AG08395 (cell line): ENCODE measurements around the gene CYB5R3.

Experiments
- DNase-seq: peaks from one replicate; pipeline ENCODE4 v3.0.0; 2012; ENCODE audit warnings: mixed read lengths, low spot score

The CYB5R3 gene

DNA sequence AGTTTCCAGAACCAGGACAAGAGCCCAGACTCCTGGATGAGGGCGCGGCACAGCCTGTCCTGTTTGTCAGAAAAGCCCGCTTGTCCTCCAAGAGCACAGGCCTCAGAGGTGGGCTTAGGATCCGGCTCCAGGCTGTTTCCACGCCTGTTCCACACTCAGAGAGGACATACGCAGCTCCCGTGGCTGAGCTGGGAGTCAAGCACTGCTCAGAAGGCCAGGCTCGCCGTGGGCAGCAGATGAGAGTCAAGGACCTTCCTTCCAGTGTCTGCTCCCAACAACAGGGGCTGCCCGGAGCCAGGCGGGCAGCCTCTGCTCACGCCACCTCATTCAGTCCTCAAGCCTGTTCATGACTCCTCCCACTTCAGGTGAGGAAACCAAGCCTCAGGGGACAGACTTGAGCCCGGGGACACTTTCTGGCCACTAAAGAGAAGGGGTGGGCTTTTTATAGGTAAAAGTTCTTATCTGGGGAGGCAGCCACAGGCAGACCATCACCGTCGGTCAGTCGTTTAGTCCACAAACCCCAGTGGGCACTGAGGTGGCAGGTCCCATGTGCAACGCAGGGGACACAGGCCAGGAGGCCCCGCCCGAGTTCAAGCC is 3.8 kb downstream of the CYB5R3 start:
- no peak for DNase-seq

GRCh38 chr22:42644422-42645340 is 4.5 kb downstream of the CYB5R3 start:
- DNase-seq, result peak; percentile 59

- no peak for DNase-seq
Observed at GRCh38 chr22:42643634-42644421, 5.4 kb downstream of the CYB5R3 start.

- no peak for DNase-seq
Observed at GRCh38 chr22:42642806-42643633, 6.2 kb downstream of the CYB5R3 start.

- no peak for DNase-seq
Observed at GRCh38 chr22:42641801-42642413, 7.3 kb downstream of the CYB5R3 start.

DNA sequence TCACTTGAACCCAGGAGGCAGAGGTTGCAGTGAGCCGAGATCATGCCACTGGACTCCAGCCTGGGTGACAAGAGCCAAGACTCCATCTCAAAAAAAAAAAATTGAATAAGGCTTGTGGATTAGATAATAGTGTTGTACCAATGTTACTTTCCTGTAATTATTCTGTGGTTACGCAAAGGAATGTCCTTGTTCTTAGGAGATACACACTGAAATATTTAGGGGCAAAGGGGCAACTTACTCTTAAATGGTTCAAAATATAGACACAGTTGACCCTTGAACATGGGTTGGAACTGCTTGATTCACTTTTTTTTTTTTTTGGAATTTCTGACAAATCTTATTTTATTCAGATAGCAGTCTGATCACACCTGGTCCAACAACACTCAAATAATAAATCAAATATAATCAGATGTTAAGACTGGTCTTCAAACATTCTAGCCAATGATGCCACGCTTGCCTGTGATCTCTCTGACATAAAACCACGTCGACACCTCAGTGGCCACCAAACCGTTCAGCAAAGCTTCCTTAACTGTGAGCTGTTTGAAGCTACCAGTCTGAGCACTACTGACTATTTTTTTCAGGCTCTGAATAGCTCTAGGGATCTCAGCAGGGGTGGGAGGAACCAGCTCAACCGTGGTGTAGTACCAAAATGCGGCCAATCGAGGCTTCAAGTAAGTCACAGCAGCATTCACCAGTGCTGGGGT is 9.5 kb downstream of the CYB5R3 start:
- no peak for DNase-seq

- DNase-seq, result no peak
Observed at GRCh38 chr22:42637555-42637954, 11.6 kb downstream of the CYB5R3 start.

DNA sequence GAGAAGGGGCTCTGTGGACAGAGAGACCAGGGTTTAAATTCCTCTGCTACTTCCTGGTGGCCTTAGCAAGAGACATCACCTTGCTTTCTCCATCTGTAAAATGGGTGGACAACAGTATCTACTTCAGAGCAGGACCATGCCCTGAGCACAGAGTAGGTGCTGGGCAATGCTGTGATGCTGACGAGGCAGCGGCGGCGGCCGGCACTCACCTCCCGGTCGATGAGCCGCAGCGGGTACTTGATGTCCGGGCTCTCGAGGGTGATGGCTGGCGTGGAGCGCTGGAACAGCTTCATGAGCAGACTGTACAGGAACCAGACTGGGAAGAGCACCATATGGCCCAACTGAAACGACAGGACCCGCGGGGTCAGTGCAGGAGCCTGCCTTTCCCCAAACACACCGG is 12.7 kb downstream of the CYB5R3 start:
- no peak for DNase-seq

GRCh38 chr22:42635531-42635930 is 13.7 kb downstream of the CYB5R3 start:
- peak; percentile 97 for DNase-seq

GRCh38 chr22:42633013-42633412 is 16.2 kb downstream of the CYB5R3 start:
- no peak for DNase-seq

DNA sequence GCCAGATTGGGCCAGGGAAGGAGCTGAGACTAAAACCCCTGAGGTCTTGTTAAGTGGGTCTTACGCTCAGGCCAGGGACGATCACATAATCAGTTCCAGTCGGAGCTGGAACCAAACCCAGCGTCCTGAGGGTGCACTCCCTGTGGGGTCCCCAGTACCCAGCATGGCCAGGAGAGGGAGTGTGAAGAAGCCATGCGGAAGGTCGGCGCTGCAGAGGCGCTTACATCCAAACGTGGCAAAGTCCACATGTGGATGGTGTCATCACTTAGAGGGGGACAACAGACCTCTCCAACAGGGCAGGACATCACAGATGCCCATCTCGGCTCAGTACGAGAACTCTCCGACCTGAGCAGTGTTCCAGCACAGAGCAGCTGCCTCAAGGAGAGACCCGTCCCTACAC is 17.1 kb downstream of the CYB5R3 start:
- no peak for DNase-seq

- no peak for DNase-seq
Observed at GRCh38 chr22:42630901-42631602, 18.1 kb downstream of the CYB5R3 start.

DNA sequence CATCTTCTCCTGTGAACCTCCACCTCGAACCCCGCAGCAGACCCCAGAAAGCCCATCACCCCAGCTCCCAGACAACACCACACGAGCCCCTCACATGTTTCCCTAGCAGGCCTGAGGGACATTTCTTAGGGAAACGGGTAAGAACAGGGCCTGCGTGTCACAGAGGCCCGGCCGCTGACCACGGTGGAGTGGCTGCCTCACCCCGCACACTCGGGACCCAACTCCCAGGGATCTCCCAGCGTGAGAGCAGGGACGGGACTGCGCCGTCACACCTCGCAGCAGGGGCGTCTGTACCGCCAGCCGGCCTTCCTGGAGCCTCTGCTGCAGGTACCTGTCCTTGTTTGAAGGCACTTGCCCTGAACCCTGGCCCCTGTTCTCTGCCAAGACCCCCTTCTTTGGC is 19.0 kb downstream of the CYB5R3 start:
- DNase-seq, result no peak

DNA sequence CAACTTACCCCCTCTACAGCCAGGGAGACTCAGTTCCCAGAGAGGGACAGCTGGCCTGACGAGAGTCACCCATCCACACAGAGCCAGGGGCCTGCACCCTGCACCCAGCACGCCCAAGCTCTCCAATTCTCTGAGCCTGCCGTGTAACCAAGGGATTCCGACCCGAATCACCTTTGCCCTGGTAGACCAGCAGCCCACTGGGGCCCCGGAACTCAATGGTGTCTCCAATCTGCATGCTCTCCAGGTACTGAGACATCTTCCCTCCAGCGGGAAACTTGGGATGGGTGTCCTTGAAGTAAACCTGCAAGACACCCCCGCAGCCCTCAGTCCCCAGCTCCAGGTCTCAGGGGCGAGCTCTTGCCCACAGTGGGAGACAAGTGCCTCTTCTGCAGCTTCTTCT is 21.2 kb downstream of the CYB5R3 start:
- DNase-seq, result no peak

GRCh38 chr22:42626951-42627625 is 22.1 kb downstream of the CYB5R3 start:
- DNase-seq, result no peak

DNA sequence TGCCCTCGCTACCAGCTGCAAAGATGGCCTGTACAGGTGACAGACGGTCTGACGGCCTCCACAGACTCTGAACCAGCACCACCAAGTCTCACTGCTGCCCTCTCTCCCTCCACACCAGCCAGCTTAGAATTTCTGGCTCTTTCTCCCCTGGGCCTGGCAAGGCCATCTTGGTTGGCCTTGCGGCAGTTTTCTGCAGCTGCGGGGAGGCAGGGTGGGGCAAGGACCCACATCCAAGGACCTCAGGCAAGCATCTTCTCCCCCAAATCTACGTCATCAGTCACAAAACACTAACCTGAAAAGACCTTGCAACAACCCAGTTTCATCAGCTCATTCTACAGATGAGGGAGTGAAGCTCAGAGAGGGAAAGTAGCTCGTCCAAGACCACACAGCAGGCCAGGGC is 22.8 kb downstream of the CYB5R3 start:
- DNase-seq, result no peak

DNA sequence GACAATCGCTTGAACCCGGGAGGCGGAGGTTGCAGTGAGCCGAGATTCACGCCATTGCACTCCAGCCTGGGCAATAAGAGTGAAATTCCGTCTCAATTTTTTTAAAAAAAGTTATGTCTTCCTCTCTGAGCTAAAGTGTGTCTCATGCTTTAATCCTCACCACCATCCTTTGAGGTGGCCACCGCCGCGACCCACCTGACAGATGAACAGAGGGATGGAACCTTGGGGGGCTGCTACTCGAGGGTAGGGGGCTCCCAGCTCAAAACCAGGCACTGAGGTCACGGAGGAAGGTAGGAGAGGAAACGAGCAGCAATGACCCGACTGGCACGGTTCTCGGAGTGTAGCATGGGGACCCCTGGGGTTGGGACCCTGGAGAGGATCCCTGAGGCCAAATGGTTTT is 23.8 kb downstream of the CYB5R3 start:
- DNase-seq, result no peak

- no peak for DNase-seq
Observed at GRCh38 chr22:42624551-42625106, 24.6 kb downstream of the CYB5R3 start.

GRCh38 chr22:42623756-42624441 is 25.3 kb downstream of the CYB5R3 start:
- no peak for DNase-seq
